ENCODE results near the gene CTTN. TPM values are rescaled to one million over a fixed set of nuclear protein-coding genes. Genes with fewer than 3 reads are reported as not detected.
"Not testable (repeated sequence)": the region's sequence is repeated elsewhere in the genome, so short reads cannot be mapped to it uniquely, and the experiment has no call there.

The CTTN gene
- total RNA-seq, 5 donors from 2014 or later (not counting 1 experiment from before 2014, with no cell fraction given): 0.44 to 3.6 (median 2.3) TPM

DNA sequence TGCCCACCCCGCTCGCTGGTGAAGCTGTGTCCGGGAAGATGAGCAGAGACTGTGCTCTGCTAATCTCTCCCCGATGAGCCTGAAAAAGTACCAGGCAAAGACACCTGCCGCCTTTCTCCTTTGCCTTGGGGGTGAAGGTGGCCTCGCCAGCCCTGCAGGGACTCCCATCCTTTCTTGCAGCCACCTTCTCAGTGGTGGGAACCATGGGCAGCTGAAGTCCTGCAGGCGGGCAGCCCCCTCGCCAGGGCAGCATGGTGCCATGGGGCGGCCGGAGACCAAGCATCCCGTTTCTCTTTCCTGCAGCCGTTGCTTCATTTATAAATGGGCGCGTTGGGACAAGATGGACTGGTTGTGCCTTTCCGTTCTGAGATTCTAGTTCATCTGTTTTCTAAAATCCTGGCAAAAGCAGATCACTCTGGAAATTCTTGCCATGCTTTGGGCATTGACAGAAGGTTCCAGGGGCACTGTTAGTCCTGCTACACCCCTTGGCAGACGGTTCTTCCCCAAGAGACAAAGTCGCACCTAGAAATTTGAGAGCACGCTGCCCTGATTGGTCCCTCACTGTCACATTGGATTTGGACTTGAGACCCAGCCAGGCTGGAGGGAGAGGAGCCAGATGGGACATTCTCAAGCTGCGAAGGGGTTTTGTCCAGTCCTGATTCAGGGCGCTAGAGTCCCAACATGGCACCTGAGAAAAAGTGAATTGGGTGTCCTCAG is 7.5 kb downstream of the CTTN start:
- peaks cover 0 to 9% of the 10 kb centered on the region in 2 donors for H3K27me3 Mint-ChIP-seq

DNA sequence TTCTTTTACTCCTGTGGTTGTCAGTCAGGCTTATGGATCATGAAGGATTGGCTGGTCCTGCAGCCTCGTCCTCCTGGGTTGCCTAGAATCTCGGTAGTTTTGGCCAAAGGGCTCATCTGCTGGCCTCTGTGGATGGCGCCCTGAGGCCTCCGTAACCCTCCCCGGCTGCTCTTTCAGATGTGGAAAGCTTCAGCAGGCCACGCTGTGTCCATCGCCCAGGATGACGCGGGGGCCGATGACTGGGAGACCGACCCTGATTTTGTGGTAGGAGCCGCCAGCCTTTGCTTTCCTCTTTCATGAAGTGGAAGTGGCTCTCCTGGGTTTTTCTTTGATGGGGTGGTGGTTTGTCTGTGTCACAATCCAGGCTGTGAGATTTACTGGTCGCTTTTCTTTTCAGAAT is 8.8 kb downstream of the CTTN start:
- Histone ChIP-seq H3K4me3 (ENCODE audit: control insufficient read depth in 1 of 2, extremely low read depth in 1 of 2, low read length in 1 of 2) (no peak overlapping the region), H3K36me3 (ENCODE audit: control insufficient read depth in 2 of 2, extremely low read depth in 1 of 2, insufficient read depth in 1 of 2, low read length in 1 of 2) (no peaks in the 10 kb centered on the region), H3K27ac (ENCODE audit: low read length) (no peak overlapping the region), H3K4me1 (ENCODE audit: control insufficient read depth in 1 of 2, extremely low read depth in 1 of 2, insufficient read depth in 2 of 2, low read length in 2 of 2) (no peaks in the 10 kb centered on the region), H3K27me3 (replicated peaks in 1 of 2; ENCODE audit: control insufficient read depth in 2 of 2, extremely low read depth in 1 of 2, insufficient read depth in 2 of 2, low read length in 1 of 2) (peaks cover 0 to 21% of the 10 kb centered on the region in 2 experiments), H3K9me3 (no peaks in the 10 kb centered on the region)
- ChIA-PET CTCF (no interaction called here), POLR2A (interaction anchor here in 1 of 2 donors (0.7 kb wide), 1 partner anchor 35 kb away, joined by 7 read pairs; no protein-coding TSS in a partner anchor)
- Mint-ChIP-seq H3K36me3 (no peaks in the 10 kb centered on the region), H3K9me3 (no peaks in the 10 kb centered on the region), H3K27me3 (peaks cover 4 to 12% of the 10 kb centered on the region in 2 donors), H3K27ac (no peak overlapping the region), H3K4me1 (no peaks in the 10 kb centered on the region), H3K4me3 (no peak overlapping the region)
- WGBS (ENCODE audit: insufficient coverage): 86% methylated on average over 13 of the region's 13 CpGs
- DNase-seq: no peak
- ATAC-seq (replicated peaks in 1 of 4): no peak

More for the DNA sequence above, 7.5 kb downstream of the CTTN start:
- ChIA-PET CTCF (no interaction called here), POLR2A (interaction anchor here in 1 of 2 donors (0.7 kb wide), 1 partner anchor 652 kb away, joined by 3 read pairs; no protein-coding TSS in a partner anchor)
- no peaks in the 10 kb centered on the region for H3K36me3 Mint-ChIP-seq
- Histone ChIP-seq H3K9me3 (no peaks in the 10 kb centered on the region), H3K4me1 (ENCODE audit: control insufficient read depth in 1 of 2, extremely low read depth in 1 of 2, insufficient read depth in 2 of 2, low read length in 2 of 2) (no peaks in the 10 kb centered on the region), H3K27ac (ENCODE audit: low read length) (no peak overlapping the region), H3K27me3 (replicated peaks in 1 of 2; ENCODE audit: control insufficient read depth in 2 of 2, extremely low read depth in 1 of 2, insufficient read depth in 2 of 2, low read length in 1 of 2) (peaks cover 0 to 14% of the 10 kb centered on the region in 2 experiments), H3K36me3 (ENCODE audit: control insufficient read depth in 2 of 2, extremely low read depth in 1 of 2, insufficient read depth in 1 of 2, low read length in 1 of 2) (no peaks in the 10 kb centered on the region), H3K4me3 (ENCODE audit: control insufficient read depth in 1 of 2, extremely low read depth in 1 of 2, low read length in 1 of 2) (no peak overlapping the region)
- DNase-seq (no peak), ATAC-seq (replicated peaks in 1 of 4) (no peak)
- no peaks in the 10 kb centered on the region for H3K9me3 Mint-ChIP-seq
- H3K4me1 Mint-ChIP-seq: no peaks in the 10 kb centered on the region
- H3K4me3 Mint-ChIP-seq: no peak overlapping the region
- no peak overlapping the region for H3K27ac Mint-ChIP-seq
- 97% methylated on average over 17 of the region's 20 CpGs for WGBS (ENCODE audit: insufficient coverage)

DNA sequence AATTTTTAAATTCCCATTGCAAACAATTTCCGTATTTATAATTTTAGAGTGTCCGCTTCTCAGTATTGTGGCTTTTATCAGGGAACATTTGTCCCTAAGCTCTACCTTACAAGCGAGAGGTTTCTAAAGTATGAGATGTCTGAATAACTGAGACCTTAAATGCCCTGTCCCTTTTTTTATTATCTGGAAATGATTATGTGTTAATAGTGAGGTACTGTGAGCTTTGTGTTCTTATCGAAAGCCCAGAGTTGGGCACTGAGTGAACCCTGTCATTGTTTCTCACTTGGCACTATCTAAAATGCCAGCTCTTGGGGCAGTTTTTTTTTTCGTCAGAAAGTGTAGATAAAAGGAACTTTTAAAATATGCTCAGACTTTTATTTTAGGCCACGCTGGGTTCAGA is 9.5 kb downstream of the CTTN start:
- no peaks in the 10 kb centered on the region for H3K4me1 ChIP-seq (ENCODE audit: control insufficient read depth in 1 of 2, extremely low read depth in 1 of 2, insufficient read depth in 2 of 2, low read length in 2 of 2)
- H3K27me3 ChIP-seq (replicated peaks in 1 of 2; ENCODE audit: control insufficient read depth in 2 of 2, extremely low read depth in 1 of 2, insufficient read depth in 2 of 2, low read length in 1 of 2): peaks cover 0 to 21% of the 10 kb centered on the region in 2 experiments
- Mint-ChIP-seq H3K4me1 (no peaks in the 10 kb centered on the region), H3K27ac (no peak overlapping the region), H3K9me3 (no peaks in the 10 kb centered on the region), H3K4me3 (no peak overlapping the region), H3K36me3 (no peaks in the 10 kb centered on the region), H3K27me3 (peaks cover 4 to 13% of the 10 kb centered on the region in 2 donors)
- H3K9me3 ChIP-seq: no peaks in the 10 kb centered on the region
- POLR2A ChIA-PET: no interaction called here
- ATAC-seq (replicated peaks in 1 of 4): no peak
- no peak overlapping the region for H3K27ac ChIP-seq (ENCODE audit: low read length)
- CTCF ChIA-PET: no interaction called here
- H3K36me3 ChIP-seq (ENCODE audit: control insufficient read depth in 2 of 2, extremely low read depth in 1 of 2, insufficient read depth in 1 of 2, low read length in 1 of 2): no peaks in the 10 kb centered on the region
- no CpG with 5 or more reads among the region's 6 CpGs for WGBS (ENCODE audit: insufficient coverage)
- DNase-seq: no peak
- no peak overlapping the region for H3K4me3 ChIP-seq (ENCODE audit: control insufficient read depth in 1 of 2, extremely low read depth in 1 of 2, low read length in 1 of 2)

DNA sequence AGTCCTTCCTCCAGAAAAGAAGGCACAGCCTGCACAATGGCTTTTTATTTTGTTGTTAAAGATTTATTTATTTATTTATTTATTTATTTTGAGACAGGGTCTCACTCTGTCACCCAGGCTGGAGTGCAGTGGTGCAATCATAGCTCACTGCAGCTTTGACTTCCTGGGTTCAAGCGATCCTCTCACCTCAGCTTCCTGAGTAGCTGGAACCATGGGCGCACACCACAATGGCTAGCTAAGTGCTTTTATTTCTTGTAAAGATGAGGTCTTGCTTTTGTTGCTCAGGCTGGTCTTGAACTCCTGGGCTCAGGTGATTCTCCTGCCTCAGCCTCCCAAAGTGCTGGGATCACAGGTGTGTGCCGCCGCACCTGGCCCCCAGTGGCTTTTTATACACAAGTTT is 10.0 kb downstream of the CTTN start:
- H3K4me1 ChIP-seq (ENCODE audit: control insufficient read depth in 1 of 2, extremely low read depth in 1 of 2, insufficient read depth in 2 of 2, low read length in 2 of 2); CTCF ChIA-PET; H3K36me3 Mint-ChIP-seq; H3K27ac ChIP-seq (ENCODE audit: low read length); H3K4me1 Mint-ChIP-seq; DNase-seq; H3K4me3 ChIP-seq (ENCODE audit: control insufficient read depth in 1 of 2, extremely low read depth in 1 of 2, low read length in 1 of 2); H3K36me3 ChIP-seq (ENCODE audit: control insufficient read depth in 2 of 2, extremely low read depth in 1 of 2, insufficient read depth in 1 of 2, low read length in 1 of 2); H3K27ac Mint-ChIP-seq; H3K4me3 Mint-ChIP-seq; H3K9me3 Mint-ChIP-seq; POLR2A ChIA-PET; H3K9me3 ChIP-seq; ATAC-seq (replicated peaks in 1 of 4): not testable (repeated sequence)
- WGBS (ENCODE audit: insufficient coverage): 100% methylated on average over 1 of the region's 4 CpGs
- peaks cover 0 to 21% of the 10 kb centered on the region in 2 experiments for H3K27me3 ChIP-seq (replicated peaks in 1 of 2; ENCODE audit: control insufficient read depth in 2 of 2, extremely low read depth in 1 of 2, insufficient read depth in 2 of 2, low read length in 1 of 2)
- H3K27me3 Mint-ChIP-seq: peaks cover 4 to 14% of the 10 kb centered on the region in 2 donors

DNA sequence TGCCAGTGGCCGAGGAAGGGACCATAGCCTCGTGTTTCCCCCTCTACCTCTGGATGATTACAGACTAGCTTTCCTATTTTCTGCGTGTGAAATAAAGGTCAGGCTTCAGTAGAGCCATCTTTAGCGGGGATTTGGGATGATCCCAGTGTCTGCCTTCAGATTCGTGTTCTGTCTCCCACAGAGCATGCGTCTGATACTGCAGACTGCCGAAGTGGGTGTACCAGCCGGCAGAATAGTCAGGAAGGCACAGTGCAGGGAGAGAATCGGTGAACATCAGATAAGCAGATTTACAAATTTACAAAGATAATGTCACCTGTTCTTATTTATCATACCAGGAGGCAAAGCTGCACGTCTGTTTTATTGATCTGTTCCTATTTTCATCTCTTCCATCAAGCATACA is 11.1 kb downstream of the CTTN start:
- 90% methylated on average over 9 of the region's 10 CpGs for WGBS (ENCODE audit: insufficient coverage)
- POLR2A ChIA-PET: no interaction called here

DNA sequence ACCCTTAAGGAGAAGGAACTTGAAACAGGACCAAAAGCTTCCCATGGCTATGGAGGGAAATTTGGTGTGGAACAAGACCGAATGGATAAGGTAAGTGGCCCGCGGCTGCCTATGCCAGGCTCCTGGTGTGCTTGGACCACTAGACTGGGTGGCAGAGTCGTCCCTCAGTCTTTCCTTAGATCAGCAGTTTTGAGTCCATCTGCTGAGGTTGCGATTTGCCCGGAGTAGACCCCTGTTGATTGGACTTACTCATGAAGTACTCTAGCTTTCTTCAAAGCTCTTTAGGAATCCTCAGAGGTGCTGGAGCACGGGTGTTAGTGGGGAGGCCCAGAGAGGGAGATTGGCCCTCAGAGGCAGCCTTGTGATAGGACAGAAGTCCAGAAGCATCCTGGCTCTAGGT is 11.5 kb downstream of the CTTN start:
- H3K9me3 ChIP-seq: no peaks in the 10 kb centered on the region
- ATAC-seq (replicated peaks in 1 of 4) (no peak), DNase-seq (no peak)
- WGBS (ENCODE audit: insufficient coverage): 90% methylated on average over 7 of the region's 7 CpGs
- ChIA-PET CTCF (no interaction called here), POLR2A (no interaction called here)
- no peak overlapping the region for H3K27ac ChIP-seq (ENCODE audit: low read length)
- H3K36me3 ChIP-seq (ENCODE audit: control insufficient read depth in 2 of 2, extremely low read depth in 1 of 2, insufficient read depth in 1 of 2, low read length in 1 of 2): no peaks in the 10 kb centered on the region
- no peaks in the 10 kb centered on the region for H3K9me3 Mint-ChIP-seq
- no peaks in the 10 kb centered on the region for H3K4me1 Mint-ChIP-seq
- peaks cover 0 to 29% of the 10 kb centered on the region in 2 experiments for H3K27me3 ChIP-seq (replicated peaks in 1 of 2; ENCODE audit: control insufficient read depth in 2 of 2, extremely low read depth in 1 of 2, insufficient read depth in 2 of 2, low read length in 1 of 2)
- no peak overlapping the region for H3K4me3 Mint-ChIP-seq
- no peaks in the 10 kb centered on the region for H3K36me3 Mint-ChIP-seq
- peaks cover 6 to 16% of the 10 kb centered on the region in 2 donors for H3K27me3 Mint-ChIP-seq
- no peaks in the 10 kb centered on the region for H3K4me1 ChIP-seq (ENCODE audit: control insufficient read depth in 1 of 2, extremely low read depth in 1 of 2, insufficient read depth in 2 of 2, low read length in 2 of 2)
- H3K4me3 ChIP-seq (ENCODE audit: control insufficient read depth in 1 of 2, extremely low read depth in 1 of 2, low read length in 1 of 2): no peak overlapping the region
- H3K27ac Mint-ChIP-seq: no peak overlapping the region

More for the DNA sequence above, 11.1 kb downstream of the CTTN start:
- Histone ChIP-seq H3K27ac (ENCODE audit: low read length) (no peak overlapping the region), H3K4me3 (ENCODE audit: control insufficient read depth in 1 of 2, extremely low read depth in 1 of 2, low read length in 1 of 2) (no peak overlapping the region), H3K4me1 (ENCODE audit: control insufficient read depth in 1 of 2, extremely low read depth in 1 of 2, insufficient read depth in 2 of 2, low read length in 2 of 2) (no peaks in the 10 kb centered on the region), H3K27me3 (replicated peaks in 1 of 2; ENCODE audit: control insufficient read depth in 2 of 2, extremely low read depth in 1 of 2, insufficient read depth in 2 of 2, low read length in 1 of 2) (peaks cover 0 to 25% of the 10 kb centered on the region in 2 experiments), H3K9me3 (no peaks in the 10 kb centered on the region), H3K36me3 (ENCODE audit: control insufficient read depth in 2 of 2, extremely low read depth in 1 of 2, insufficient read depth in 1 of 2, low read length in 1 of 2) (no peaks in the 10 kb centered on the region)
- H3K36me3 Mint-ChIP-seq: no peaks in the 10 kb centered on the region
- H3K4me1 Mint-ChIP-seq: no peaks in the 10 kb centered on the region
- no peak for DNase-seq
- CTCF ChIA-PET: no interaction called here
- ATAC-seq (replicated peaks in 1 of 4): no peak
- no peak overlapping the region for H3K4me3 Mint-ChIP-seq
- peaks cover 4 to 14% of the 10 kb centered on the region in 2 donors for H3K27me3 Mint-ChIP-seq
- H3K9me3 Mint-ChIP-seq: no peaks in the 10 kb centered on the region
- no peak overlapping the region for H3K27ac Mint-ChIP-seq
